Measurements from ENCODE around the gene MOK. TPM values are rescaled to one million over a fixed set of nuclear protein-coding genes. Genes with fewer than 3 reads are reported as not detected.

The MOK gene
- total RNA-seq, 1 donor from 2014 or later, result 13.9 TPM

DNA sequence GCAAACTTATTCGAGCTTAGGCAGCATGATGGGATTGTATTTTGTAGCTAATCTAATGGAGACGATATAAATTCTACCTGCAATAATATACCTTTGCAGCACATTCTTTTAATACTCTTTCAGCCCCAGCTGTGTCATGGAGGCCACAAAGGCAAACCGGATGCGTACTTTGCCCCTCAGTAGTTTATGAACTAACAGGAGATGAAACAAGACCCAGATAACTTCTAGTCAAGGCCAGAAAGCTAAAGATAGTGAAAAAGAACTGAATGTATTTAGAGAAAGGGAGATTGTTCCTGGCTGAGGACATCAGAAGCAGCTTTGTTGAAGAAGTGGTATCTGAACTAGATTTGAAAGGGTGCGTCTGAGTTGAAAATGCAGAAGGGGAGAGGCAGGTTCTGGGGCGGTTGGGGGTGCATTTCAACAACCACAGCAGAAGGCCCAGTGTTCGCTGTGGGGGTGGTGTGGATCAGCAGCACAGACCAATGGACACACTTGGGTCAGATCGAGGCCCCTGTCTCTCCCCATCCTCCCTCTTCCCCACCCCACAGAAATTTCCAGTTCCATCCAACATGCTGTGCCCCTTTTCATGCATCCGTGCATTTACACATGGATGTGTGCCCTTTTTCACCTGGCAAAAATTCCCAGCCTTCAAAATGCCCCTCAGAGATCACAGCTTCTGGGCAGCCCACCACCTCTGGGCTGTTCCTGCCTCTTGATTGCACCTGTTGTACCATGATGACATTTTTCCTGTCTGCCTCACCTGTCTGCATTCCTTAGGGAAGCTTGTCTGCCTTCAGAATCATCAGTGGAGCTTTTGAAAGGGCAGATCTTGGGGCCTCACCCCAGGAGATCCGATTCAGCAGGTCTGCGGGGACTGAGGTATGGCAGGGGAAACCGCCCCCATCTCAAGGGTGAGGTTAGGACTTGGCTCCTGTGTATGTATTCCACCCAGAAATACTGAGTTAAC, 16.8 kb upstream of the MOK start:
- DNase-seq (ENCODE audit: low spot score), result no peak

DNA sequence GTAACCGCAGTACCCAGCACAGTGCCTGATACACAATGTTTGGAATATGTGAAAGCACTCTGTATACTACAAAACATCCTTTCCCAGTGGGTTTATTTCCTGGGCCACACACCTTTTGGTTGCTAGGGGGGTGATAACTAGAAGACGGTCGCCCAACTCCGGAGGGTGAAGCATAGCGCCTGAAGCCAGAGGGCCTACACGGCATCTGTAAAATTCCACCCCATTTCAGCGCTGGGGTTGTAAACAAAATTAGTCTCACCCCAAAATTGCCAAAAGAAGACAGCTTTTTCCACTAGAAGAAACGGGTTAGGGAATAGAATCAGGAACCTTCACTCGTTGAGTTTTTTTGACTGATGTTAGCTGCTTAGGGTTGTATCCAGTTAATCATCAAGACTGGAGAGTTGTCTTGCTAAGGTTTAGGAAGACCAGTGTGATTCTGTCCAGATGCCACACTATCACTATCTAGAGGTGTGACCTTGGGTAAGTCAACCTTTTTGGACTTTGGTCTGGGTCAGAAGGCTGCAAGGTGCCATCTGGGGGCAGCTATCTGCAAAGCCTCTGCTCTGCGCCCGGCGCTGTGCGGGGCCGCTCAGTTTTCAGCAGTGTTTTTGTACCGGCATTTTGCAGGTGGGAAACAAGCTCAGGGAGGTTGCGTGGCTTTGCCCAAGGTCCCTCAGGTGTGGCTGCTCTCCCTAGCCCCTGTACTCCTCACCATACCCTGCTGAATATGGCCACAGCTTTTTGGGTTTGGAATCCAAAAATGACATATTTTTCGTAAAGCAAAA, 15.9 kb upstream of the MOK start:
- DNase-seq (ENCODE audit: low spot score), result no peak

DNA sequence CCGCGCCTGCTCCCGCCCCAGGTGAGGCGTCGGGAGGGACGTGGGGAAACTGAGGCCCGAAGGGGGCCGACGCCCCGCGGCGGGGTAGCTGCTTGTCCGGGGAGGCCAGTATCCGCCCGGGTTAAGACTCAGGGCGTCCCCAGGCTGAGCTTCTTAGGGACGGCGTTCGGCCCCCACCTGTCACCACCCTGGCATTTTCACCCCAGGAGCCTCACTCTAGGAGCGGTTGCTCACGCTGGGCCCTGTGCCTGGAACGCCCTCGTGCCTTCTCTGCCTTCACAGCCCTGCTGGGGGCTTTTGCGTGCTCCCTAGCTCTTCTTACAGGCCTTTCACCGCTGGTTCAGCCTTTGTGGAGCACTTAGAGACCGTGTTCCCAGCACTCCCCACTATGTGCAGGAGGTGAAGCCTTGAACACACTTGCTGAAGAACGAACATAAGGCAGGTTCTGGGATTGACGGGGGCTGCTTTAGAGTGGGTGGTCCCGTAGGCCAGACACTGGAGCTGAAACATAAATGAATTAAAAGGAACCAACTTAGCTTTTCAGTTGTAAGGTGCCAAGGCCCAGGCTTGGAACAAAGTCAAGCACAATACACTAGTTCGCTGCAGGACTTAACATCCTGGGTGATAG, 15.2 kb upstream of the MOK start:
- DNase-seq (ENCODE audit: low spot score), result no peak

DNA sequence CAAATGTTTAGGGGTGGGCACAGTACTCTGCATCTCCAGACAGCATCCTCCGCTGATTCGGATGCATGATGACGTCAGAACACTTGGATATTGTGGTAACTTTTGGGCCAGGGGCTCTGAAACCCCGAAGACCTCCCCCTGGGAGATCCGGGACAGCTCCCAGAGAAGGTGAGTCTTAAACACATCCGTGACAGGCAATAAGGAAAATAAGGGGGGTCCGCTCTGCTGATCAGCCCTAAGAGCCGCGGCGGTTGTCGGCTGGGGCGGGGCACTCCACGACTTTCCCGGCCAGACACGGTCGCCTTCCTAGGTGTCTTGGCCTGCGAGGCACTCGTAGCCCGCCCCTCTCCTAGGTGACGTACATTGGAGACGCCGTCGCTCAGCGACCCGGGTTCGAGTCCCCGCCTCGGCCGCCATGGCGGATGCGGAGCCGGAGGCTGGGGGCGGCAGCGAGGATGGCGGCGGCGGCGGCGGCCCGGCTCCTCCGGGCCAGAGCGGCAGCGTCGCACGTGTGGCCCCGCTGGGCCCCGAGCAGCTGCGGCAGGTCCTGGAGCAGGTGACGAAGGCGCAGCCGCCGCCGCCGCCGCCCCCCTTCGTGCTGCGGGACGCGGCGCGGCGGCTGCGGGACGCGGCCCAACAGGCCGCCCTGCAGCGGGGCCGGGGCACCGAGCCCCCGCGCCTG, 14.5 kb upstream of the MOK start, which contains the start of gene ZNF839:
TSS of gene ZNF839 (plus strand) at position 396 of the 682 bp plus-strand sequence. CDS start at position 416, 20 bp downstream.
- peak; percentile 98 for DNase-seq (ENCODE audit: low spot score)

DNA sequence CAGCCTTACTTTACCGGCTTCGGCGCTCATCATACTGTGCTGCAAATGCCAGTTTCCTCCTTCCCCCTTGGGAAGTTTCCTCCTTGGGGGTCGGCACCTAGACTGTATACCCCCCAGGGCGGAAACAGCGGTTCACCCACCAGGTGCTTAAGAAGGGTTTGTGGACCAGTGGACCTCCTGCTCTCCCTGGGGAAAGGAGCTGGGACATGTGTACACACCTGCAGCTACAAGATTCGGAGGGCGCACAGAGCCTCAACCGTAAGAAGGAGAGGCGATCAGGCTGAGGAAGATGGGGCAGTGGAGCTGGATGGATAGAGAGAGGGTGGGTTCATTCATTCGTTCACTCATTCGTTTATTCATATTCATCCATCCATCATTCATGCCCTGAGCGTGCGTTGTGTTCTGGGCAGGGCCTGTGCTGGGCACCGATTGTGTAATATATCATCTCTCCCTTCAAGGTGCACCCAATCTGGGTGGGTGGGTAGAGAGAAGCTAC, 13.9 kb upstream of the MOK start:
- DNase-seq (ENCODE audit: low spot score), result no peak

DNA sequence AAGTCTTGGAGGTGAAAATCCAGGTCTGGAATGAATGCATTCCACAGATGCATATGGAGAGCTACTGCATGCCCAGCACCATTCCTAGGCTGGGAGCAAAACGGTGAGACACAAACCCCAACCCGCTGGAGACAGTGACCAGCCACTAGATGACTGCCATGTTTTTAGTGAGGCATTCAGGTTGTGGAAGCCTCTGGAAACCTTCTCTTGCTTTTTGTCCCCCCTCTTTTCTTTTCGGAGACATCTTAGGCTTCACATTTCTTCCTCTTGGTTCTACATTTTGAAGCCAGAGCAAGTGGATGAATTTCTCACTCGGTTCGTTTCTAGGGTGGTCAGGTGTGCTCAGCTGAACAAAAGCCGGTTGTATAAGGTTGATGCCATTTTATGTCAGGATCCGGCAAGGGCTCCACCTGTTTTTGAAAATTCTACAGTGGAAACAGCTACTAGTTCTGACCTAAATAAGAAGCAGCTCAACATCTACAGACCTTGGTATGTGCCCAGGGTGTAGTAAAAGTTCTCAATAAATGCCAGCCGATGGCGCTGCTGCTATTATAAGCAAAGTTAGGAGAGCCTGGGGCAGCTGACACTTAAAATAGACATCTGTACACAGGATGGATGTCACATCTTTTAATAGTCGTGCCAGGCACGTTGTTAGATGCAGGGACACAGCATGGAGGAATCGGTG, 12.7 kb upstream of the MOK start:
- no peak for DNase-seq (ENCODE audit: low spot score)

DNA sequence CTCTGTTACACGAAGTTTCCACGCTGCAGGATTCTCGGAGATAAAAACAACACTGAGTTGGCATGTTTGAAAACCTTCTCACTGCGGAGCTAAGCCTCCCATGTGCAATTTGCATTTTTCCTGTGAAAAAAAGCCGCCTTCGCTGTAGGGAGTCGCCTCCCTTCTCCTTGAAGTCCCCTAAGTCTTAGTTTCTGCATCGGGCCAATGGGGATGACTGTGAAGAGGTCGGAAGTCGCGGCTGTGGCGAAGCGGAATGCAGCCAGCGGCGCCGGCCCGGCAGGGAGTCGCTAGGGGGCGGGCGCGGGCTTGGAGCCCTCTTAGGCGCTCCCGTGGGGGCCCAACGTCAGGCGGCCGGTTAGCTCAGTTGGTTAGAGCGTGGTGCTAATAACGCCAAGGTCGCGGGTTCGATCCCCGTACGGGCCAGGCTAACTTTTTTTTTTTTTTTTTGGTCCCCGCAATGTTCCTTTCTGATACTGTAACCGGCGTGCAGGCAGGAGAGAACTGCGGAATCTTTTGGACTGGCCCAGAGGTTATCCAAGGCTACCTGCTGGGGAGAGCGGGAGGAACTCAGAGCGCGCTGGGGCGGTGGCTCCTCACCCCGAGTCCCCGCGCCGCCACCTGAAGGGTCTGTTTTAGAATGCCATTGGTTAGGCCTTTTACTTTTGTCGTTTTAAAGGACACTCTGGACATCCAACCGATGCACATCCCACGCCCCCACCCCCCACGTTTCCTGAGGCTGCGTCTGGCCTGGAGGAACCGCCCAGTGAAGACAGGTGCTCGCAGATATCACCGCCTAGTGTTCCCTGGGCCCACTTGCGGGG, 12.0 kb upstream of the MOK start:
- DNase-seq (ENCODE audit: low spot score), result peak; percentile 100

DNA sequence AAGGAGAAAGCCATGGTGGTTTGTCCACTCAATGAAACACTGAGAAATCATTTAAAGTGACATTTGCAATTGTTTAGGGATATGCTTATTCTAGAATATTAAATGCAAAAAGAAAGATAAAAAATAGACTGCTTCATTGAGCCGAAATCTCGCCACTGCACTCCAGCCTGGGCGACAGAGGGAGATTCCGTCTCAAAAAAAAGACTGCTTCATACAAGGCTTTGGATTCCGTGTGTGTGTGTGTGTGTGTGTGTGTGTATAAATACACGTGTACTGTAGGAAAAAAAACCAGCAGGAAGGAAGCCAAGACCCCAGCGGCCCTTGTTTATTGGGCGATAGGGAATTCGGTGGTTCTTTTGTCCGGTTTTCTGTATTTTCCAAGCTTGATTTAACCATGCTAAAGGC, 11.4 kb upstream of the MOK start:
- DNase-seq (ENCODE audit: low spot score), result no peak

DNA sequence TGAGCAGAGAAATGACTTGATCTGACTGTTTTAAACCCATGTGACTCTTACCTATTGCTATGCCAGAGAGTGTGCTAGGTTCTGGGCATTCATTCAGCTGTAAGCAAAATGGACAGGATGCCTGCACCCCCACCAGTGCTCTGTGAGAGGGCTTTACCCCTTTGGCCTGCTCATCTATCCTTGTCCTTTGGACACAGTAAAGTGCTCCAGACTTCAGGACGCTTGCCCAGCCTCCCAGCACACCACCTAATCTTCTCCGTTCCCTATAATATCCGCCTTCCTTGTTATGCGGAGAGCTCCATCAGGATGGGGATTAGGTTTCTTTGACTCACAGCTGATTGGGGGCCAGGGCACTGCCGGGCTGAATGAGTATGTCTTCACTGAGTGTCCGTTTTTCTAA, 10.2 kb upstream of the MOK start:
- DNase-seq (ENCODE audit: low spot score), result no peak

DNA sequence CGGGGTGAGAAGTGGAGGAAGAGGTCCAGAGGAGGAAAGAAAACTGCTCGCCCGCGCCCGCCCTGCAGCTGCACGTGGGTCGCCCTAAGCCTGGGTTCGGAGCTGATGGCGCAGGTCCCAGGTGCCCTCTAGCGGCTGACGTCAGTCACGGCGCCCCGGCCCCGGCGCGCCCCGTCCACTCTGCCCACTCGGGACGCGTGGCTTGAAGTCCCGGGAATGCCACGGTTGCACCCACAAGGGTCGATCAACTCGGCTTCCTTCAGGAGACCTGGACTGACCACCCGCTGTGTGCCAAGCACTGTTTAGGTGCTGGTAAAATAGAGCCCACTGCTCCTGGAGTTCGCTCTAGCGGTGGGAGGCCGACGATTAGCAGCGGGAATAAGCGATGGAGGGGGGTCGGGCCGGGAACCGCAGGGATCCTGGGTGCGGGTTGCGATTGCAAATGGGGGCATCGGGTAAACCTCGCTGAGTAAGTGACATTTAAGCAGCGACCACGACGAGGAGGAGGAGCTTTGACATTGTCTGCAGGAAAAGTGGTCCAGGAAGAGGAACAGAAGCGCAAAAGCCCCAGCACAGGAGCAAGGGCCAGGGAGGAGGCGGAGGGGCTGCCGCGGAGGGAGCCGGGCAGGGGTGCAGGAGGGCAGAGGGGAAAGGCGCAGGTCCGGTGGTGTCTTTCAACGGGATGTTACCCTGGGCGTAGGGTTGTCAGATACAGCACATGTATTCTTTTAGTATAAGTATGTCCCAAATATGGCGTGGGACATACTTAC, 9.5 kb upstream of the MOK start:
- DNase-seq (ENCODE audit: low spot score), result peak; percentile 96

DNA sequence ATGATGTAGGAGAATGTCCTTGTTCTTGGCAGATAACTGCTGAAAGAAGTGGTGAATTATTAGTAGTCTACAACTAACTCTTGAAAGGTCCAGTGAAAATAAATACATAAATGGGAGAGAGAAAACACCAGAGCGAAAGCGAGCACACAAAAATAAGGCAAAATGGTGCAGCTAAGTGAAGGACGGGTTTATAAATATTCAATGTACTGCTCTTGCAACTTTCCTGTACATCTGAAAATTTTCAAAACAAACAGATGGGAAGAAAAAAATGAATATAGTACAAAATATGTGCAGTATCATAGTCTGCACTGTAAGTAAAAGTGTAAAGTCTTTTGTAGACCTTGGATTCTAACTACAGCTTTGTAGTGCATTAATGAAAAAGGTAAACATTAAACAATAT, 1.3 kb downstream of the MOK start:
- no peak for DNase-seq (ENCODE audit: low spot score)

DNA sequence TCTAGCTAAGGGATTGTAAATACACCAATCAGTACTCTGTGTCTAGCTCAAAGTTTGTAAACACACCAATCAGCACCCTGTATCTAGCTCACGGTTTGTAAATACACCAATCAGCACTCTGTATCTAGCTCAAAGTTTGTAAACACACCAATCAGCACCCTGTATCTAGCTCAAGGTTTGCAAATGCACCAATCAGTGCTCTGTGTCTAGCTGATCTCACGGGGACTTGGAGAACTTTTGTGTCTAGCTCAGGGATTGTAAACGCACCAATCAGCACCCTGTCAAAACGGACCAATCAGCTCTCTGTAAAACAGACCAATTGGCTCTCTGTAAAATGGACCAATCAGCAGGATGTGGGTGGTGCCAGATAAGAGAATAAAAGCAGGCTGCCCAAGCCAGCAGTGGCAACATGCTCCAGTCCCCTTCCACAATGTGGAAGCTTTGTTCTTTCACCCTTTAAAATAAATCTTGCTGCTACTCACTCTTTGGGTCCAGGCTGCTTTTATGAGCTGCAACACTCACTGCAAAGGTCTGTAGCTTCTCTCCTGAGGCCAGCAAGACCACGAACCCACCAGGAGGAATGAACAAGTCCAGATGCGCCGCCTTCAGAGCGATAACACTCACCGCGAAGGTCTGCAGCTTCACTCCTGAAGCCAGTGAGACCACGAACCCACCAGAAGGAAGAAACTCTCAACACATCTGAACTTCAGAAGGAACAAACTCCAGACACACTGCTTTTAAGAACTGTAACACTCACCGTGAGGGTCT, 6.5 kb downstream of the MOK start:
- DNase-seq (ENCODE audit: low spot score), result peak; percentile 45

DNA sequence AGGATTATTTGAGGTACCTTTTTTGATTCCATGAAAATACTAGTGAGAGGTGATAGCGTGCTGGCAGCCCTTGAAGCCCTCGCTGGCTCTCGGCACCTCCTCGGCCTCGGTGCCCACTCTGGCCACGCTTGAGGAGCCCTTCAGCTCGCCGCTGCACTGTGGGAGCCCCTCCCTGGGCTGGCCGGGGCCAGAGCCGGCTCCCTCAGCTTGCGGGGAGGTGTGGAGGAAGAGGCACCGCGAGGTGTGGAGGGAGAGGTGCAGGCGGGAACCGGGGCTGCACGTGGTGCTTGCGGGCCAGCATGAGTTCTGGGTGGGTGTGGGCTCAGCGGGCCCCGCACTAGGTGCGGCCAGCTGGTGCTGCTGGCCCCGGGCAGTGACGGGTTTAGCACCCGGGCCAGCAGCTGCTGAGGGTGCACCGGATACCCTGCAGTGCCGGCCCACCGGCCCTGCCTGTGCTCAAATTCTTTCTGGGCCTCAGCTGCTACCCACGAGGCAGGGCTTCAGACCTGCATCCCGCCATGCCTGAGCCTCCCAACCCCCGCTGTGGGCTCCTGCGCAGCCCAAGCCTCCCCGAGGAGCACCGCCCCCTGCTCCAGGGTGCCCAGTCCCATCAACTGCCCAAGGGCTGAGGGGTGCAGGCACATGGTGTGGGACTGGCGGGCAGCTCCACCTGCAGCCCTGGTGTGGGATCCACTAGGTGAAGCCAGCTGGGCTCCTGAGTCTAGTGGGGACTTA, 7.4 kb downstream of the MOK start:
- DNase-seq (ENCODE audit: low spot score), result peak; percentile 68

DNA sequence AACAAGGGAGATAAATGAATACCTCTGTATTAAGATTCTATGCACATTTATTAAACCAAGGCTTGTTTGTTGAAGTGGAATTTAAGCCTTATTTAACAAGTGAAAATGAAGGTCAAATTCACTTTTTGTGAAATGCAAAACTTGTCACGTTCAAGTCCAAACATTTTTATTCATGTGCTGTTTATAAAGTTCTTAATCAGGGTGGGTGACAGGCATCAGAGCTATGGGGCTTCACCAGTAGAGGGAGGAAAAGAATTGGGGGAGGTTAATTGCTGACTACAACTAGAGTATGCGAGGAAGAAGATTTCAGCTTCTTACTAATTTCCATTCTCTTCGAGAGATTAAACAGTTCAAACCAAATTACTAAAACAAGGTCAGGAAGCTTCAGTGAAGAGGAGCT, 9.7 kb downstream of the MOK start:
- no peak for DNase-seq (ENCODE audit: low spot score)

DNA sequence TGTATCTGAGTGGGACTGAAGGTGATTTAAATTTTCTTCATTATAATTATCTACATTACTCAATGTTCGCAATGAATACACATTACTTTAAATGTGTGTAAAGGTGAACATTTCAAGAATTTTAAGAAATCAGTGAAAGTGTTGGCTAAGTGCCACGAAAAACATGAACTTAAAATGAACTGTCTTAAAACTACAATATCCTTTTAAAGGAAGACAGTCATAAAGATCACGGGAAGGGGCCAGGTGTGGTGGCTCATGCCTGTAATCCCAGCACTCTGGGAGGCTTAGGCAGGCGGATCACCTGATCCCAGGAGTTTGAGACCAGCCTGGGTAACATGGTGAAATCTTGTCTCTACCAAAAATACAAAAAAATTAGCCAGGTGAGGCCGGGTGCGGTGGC, 11.2 kb downstream of the MOK start:
- peak; percentile 22 for DNase-seq (ENCODE audit: low spot score)

DNA sequence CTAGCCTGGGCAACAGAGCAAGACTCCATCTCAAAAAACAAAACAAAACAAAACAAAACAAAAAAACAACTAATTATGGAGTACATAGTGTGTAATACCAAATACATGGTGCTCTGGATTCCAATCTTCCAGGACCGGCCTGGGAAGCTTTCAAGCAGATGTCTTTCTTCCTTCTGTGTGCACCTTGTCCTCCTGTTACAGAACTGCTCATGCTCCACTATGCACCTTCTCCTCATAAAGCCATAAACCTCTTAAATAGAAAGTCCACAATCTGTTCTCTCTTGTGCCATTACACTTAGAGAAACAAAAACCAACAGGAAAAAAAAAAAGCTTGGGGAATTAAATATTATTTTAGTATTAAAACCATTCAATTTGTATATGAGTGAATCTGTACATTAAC, 12.5 kb downstream of the MOK start:
- DNase-seq (ENCODE audit: low spot score), result peak; percentile 26

DNA sequence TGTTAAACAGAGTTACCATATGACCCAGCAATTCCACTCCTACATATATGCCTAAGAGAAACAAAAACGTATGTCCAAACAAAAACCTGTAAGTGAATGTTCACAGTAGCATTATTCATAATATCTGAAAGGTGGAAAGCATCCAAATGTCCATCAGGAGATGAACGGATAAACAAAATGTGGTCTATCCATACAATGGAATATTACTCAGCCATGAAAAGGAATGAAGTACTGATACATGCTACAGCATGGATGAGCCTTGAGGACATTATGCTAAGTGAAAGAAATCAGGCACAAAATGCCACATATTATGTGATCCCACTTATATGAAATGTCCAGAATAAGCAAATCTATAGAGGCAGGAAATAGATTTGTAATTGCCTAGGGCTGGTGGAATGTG, 16.8 kb downstream of the MOK start:
- no peak for DNase-seq (ENCODE audit: low spot score)

All from mesenteric fat pad (tissue), 1 donor.